Astrocyte of the hippocampus (primary cell): ENCODE data around the gene POLE3.
"Not testable (repeated sequence)": the region's sequence is repeated elsewhere in the genome, so short reads cannot be mapped to it uniquely, and the experiment has no call there.

Experiments used
- DNase-seq: peaks from one replicate; pipeline ENCODE4 v3.0.0; 2011; ENCODE audit warnings: low read depth, low spot score

Gene POLE3

GRCh38 chr9:113376634-113377567, 33.6 kb downstream of the POLE3 start, which contains the start of gene HDHD3:
Gene HDHD3, minus strand, starts transcription at chr9:113376986. Its CDS starts 2,632 bp downstream, at chr9:113374354.
- DNase-seq, result peak; percentile 90

- no peak for DNase-seq
These were observed 35.1 kb downstream of the POLE3 start for GRCh38 chr9:113375057-113376023.

- no peak for DNase-seq
These were observed 36.6 kb downstream of the POLE3 start for GRCh38 chr9:113373676-113374392.

- no peak for DNase-seq
These were observed 37.2 kb downstream of the POLE3 start for GRCh38 chr9:113373256-113373655.

GRCh38 chr9:113372059-113372458, 38.4 kb downstream of the POLE3 start:
- DNase-seq, result no peak

- no peak for DNase-seq
These were observed 39.6 kb downstream of the POLE3 start for GRCh38 chr9:113370806-113371325.

GRCh38 chr9:113369855-113370140, 40.7 kb downstream of the POLE3 start:
- no peak for DNase-seq

- no peak for DNase-seq
These were observed 41.3 kb downstream of the POLE3 start for GRCh38 chr9:113368982-113369854.

GRCh38 chr9:113368348-113368981, 42.0 kb downstream of the POLE3 start:
- no peak for DNase-seq

GRCh38 chr9:113365652-113366051, 44.8 kb downstream of the POLE3 start:
- not testable (repeated sequence) for DNase-seq

- no peak for DNase-seq
These were observed 45.5 kb downstream of the POLE3 start for GRCh38 chr9:113364951-113365350.

GRCh38 chr9:113363336-113363735, 47.1 kb downstream of the POLE3 start:
- DNase-seq, result no peak

GRCh38 chr9:113361304-113362018, 49.0 kb downstream of the POLE3 start:
- peak; percentile 18 for DNase-seq

GRCh38 chr9:113360242-113360842, 50.1 kb downstream of the POLE3 start:
- no peak for DNase-seq

- DNase-seq, result no peak
These were observed 51.1 kb downstream of the POLE3 start for GRCh38 chr9:113359385-113359784.
